ENCODE measurements around the gene RBM25.

RBM25 gene

DNA sequence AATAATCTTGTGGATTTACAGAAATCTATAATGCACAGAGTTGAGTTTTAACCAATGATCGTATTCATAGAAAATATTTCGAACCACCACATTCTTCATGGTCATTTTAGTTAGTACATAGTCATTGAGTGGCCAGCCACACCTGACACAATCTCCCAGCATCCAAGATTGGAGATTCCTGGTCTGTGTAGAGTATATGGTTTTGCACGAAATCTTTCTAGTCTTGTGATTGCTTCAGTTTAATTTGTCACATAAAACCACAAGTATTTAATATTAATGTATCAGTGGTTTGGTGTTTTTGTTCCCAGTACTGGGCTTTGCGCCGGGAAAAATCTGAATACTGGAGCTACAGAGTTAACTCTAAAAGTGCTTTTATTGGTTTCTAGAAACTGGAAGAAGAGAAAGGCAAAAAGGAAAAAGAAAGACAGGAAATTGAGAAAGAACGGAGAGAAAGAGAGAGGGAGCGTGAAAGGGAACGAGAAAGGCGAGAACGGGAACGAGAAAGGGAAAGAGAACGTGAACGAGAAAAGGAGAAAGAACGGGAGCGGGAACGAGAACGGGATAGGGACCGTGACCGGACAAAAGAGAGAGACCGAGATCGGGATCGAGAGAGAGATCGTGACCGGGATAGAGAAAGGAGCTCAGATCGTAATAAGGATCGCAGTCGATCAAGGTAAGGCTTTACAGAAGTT lies 44.6 kb downstream of the RBM25 start:
- no peak for DNase-seq (ENCODE audit: low read depth in 2 of 2)

- no peak for DNase-seq (ENCODE audit: low read depth in 2 of 2)
These were observed 46.7 kb downstream of the RBM25 start for GRCh38 chr14:73105050-73105449.

DNA sequence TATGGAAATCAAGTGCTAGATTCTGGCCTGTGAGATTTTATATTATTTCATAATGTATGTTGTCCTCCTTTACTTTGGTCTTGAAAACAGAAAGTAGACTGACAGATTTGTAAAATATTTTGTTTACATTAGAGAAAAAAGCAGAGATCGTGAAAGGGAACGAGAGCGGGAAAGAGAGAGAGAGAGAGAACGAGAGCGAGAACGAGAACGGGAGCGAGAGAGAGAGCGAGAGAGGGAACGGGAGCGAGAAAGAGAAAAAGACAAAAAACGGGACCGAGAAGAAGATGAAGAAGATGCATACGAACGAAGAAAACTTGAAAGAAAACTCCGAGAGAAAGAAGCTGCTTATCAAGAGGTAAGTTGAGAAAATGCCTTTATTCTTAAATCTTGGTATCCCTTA lies 47.4 kb downstream of the RBM25 start:
- DNase-seq (ENCODE audit: low read depth in 2 of 2): no peak

DNA sequence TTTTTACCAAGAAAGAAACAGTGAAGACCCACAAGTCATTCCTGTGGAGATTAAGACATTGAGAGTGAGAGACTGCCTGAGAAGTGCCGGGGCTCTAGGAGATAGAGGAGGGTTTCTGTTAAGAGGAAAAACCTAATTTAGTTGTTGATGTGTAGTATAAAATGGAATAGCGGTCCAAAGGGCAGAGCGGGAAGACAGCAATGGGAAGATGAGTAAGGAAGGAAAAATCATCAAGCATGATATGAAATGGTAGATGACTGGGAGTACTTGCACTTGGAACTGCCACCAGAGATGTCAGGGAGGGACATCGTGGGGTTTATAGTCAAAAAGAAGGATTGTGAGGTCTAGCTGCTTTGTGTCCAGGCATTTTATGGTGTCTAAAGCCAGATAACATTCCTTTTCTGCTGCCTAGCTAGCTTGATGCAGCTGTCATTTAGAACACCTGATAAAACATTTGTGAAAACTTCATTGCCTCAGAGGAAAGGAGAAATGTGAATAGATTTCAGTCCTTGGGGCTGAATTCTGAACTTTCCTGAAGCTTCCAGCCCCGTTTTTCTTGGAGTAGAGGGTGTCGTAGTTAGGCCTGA lies 57.8 kb downstream of the RBM25 start:
- DNase-seq (ENCODE audit: low read depth in 2 of 2): no peak

DNA sequence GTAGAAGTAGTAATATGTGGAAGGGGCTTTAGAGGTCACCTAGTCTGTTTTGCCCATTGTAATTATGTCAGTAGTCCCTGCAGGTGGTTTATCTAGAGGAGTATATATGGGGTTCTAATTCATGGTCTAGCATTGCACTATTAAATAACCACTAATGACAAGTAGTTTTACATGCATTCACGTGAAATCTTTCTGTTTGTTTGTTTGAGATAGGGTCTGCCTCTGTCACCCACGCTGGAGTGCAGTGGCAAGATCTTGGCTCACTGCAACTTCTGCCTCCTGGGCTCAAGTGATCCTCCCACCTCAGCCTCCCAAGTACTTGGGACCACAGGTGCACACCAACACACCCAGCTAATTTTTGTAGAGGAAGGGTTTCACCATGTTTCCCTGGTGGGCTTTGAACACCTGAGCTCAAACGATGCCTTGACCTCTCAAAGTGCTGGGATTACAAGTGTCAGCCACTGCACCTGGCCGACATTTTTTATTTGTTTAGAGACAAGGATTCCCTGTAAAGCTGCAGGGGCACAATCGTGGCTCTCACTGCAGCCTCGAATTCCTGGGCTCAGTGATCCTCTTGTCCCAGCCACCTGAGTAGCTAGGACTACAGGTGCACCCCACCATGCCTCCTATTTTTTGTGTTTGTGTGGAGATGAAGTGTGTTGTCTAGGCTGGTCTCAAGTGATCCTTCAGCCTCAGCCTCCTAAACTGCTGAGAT lies 66.0 kb downstream of the RBM25 start:
- no peak for DNase-seq (ENCODE audit: low read depth in 2 of 2)

- no peak for DNase-seq (ENCODE audit: low read depth in 2 of 2)
These were observed 66.8 kb downstream of the RBM25 start for GRCh38 chr14:73125169-73125588.

GRCh38 chr14:73125746-73126145 lies 67.4 kb downstream of the RBM25 start:
- DNase-seq (ENCODE audit: low read depth in 2 of 2): no peak

DNA sequence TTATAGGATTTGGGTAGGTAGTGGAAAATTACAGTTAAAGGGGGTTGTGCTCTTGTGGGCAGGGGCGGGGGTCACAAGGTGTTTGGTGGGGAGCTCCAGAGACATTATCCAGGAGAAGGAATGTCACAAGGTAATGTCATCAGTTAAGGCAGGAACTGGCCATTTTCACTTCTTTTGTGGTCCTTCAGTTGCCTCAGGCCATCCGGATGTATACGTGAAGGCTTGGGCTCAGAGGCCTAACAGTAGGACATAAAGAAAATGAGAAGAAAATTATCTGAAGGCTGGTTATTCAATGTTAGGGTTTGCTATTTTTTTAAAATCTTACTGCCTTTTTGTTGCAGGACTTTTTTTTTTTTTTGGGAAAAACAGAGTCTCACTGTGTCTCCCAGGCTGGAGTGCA lies 75.5 kb downstream of the RBM25 start:
- no peak for DNase-seq (ENCODE audit: low read depth in 2 of 2)

DNA sequence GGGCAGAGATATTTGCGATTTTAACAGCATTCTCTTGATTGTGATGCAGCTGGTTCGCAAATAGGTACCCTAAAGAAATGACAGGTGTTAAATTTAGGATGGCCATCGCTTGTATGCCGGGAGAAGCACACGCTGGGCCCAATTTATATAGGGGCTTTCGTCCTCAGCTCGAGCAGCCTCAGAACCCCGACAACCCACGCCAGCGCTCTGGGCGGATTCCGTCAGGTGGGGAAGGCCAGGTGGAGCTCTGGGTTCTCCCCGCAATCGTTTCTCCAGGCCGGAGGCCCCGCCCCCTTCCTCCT lies 77.7 kb downstream of the RBM25 start:
- no peak for DNase-seq (ENCODE audit: low read depth in 2 of 2)

GRCh38 chr14:73136387-73137225 lies 78.3 kb downstream of the RBM25 start, which contains the start of gene PSEN1:
TSS of gene PSEN1 (plus strand) at chr14:73136507. CDS start at chr14:73148020, 11,513 bp downstream.
- peak; percentile 95 to 98 for DNase-seq (ENCODE audit: low read depth in 2 of 2)

DNA sequence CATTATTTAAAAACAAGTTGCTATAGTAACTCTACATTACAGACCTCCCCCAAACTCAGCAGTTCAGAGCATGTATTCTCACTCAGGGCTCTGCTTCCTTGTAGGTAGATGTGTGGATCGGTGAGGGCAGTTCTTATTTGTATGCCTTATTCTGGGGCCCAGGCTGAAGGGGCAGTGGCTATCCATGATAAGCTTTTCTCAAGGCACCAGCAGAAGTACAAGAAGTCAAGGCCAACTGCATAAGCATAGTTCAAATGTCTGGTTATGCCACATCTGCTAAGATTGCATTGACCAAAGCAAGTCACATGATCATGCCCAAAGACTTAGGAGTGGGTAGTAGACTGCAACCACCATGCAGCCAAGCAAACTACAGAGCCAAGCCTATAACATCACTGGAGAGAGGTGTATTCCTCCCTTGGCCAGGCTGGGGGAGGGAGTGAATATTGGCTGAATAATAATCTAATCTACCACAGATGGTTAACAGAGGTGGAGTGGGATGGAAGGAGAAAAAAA lies 82.5 kb downstream of the RBM25 start:
- no peak for DNase-seq (ENCODE audit: low read depth in 2 of 2)

DNA sequence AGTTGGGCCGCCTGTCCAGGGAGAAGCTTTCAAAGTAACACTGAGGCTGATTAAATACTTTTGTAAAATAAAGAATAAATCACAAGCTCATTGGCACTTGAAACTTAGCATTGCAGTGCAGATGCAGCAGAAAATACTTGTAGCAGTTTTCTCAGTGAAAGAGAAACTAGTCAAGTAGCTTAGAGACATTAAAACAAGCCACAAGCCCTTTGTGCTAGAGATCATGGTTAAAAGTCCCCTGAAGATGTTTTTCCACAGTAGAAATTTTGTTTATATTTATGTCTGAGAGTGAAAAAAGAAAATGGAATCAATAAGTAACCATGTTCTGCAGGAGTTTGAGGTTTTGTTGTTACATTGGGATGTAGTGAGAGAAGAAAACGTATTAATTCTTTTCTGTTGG lies 83.9 kb downstream of the RBM25 start:
- no peak for DNase-seq (ENCODE audit: low read depth in 2 of 2)

DNA sequence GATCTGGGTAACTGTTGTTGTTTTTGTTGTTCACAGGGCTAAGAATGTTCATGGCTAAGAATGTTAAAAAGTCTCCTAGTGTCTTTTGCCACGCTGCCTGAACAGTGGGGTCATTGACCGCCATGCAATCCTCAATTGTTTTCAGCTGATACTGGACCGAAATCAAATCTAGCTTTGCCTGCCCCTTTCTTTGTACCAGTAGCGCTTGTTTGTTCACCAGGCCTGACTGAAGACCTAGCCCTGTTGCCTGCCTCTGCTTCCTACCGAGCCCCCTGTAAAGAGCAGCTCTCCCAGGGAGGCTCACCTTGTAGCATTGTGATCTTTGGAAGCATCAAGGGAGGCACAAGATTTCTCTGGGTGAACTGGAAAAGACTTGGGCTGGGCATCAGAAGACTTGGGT lies 84.7 kb downstream of the RBM25 start:
- no peak for DNase-seq (ENCODE audit: low read depth in 2 of 2)

DNA sequence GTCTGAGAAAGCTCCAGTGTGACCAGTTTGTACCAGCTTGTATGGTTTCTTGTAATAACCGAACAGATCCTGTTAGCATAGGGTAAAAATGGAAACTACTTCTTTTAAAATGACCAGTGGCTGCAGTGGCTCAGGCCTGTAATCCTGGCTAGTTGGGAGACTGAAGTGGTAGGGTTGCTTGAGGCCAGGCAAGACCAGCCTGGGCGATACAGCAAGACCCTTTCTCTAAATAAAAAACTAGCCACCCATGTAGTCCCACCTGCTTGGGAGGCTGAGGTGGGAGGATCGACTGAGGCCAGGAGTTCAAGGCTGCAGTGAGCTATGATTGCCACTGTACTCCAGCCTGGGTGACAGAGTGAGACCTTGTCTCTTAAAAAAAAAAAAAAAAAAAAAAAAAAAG lies 85.3 kb downstream of the RBM25 start:
- no peak for DNase-seq (ENCODE audit: low read depth in 2 of 2)

GRCh38 chr14:73145371-73145770 lies 87.0 kb downstream of the RBM25 start:
- DNase-seq (ENCODE audit: low read depth in 2 of 2): no peak

DNA sequence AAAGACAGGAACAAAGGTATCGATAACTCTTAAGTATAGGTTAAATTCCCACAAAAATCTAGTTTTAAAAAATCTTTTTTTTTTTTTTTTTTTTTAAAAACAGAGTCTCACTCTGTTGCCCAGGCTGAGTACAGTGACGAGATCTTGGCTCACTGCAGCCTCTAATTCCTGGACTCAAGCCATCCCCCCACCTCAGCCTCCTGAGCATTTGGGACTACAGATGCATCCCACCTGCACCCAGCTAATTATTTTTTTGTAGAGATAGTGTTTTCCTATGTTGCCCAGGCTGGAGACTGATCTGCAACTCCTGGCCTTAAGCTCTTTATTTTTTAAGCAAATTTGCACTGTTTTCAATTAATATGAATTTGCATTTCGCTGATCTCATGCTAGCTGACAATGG lies 87.8 kb downstream of the RBM25 start:
- no peak for DNase-seq (ENCODE audit: low read depth in 2 of 2)

DNA sequence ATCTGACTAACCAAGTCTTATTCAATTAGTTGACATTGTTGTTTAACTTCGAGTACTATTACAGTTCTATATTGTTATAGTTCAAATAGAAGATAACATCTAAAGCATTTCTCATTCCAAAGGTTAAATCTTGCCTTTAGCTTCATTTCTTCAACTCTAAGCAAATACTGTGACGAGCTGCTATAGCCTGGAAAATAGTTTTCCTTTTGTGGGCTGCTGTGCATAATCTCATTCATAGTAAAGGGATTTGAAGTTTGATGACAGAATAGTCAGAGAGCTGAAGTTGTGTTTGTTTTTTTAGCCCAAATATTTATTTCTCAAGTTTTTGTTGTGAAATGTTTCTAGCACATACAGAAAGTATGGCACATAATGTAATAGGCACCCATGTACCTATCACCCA lies 91.4 kb downstream of the RBM25 start:
- no peak for DNase-seq (ENCODE audit: low read depth in 2 of 2)

DNA sequence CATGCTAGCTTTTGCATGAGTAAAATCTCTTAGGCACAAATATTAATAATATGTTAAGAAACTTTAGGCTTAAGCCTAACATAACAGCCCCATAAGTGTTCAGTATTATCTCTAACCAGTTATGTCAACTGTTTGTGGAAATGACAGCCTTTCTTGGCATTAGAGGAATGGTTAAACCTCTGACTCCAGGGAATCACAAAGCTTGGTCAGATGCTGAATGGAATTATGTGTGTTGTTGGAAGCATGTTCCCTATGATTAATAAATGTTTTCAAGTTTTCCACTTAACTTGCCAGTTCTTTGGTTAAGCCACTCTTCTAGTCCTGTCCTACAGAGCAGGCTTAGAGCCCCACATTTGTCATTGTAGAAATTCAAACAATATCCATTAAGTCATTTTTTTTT lies 94.9 kb downstream of the RBM25 start:
- no peak for DNase-seq (ENCODE audit: low read depth in 2 of 2)

- DNase-seq (ENCODE audit: low read depth in 2 of 2): no peak
These were observed 103.9 kb downstream of the RBM25 start for GRCh38 chr14:73162251-73162650.

DNA sequence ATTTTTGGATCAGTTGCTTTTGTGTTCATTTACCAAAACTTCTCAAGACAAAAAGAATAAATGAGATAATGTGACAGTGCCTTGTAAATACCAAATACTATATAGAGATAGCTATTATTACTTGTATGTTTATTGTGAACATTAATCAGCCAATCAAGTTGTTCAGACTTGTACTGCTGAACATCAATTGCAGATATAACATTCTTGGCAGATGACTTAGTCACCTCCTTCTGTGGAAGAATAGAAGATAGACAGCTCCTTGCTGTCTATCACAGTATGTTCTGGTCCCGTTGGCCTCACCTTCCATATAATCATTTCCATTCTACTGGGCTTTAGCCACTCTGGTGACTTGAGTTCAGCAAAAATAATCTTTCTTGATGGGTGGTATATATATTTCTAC lies 108.1 kb downstream of the RBM25 start:
- no peak for DNase-seq (ENCODE audit: low read depth in 2 of 2)

DNA sequence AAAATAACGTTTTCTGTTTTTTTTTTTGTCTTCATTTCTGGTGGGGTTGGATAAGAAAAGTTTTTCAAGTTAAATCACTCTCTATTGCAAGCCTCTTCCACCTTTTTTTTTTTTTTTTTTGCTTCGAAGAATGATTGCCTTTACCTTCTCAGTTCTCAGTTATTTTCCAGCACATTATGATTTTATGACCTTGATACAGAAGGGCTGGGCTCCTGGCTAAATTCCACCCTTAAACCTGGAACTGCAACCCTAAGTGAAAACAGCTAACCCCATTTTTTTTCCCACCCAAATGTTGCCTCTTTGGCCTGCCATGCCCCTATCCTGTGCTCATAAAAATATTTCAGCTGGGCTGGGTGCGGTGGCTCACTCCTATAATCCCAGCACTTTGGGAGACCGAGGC lies 109.4 kb downstream of the RBM25 start:
- DNase-seq (ENCODE audit: low read depth in 2 of 2): no peak

- DNase-seq (ENCODE audit: low read depth in 2 of 2): no peak
These were observed 109.9 kb downstream of the RBM25 start for GRCh38 chr14:73168274-73168673.
